A673 (cell line): Measurements from ENCODE around the gene KCNA2.

Experiments
- EZH2 ChIP-seq: fragments of 200-600 bp; sonication (generic); IDR thresholded peaks from 2 replicates; pipeline ENCODE4 v1.6.1; 2017; ENCODE audit warnings: borderline replicate concordance, low read depth, mild to moderate bottlenecking, mixed read lengths, antibody characterized with exemption, low read length; ENCODE audit not compliant: poor library complexity, severe bottlenecking
- TF ChIP-seq, protein P1 (sequence below): fragments of 300-800, 200-600 bp; sonication (generic); conservative IDR thresholded peaks from 2 replicates; pipeline ENCODE4 v1.5.1; 2017; ENCODE audit warnings: low read depth, mild to moderate bottlenecking, antibody characterized with exemption, low read length, moderate library complexity, mixed read lengths

DNA sequence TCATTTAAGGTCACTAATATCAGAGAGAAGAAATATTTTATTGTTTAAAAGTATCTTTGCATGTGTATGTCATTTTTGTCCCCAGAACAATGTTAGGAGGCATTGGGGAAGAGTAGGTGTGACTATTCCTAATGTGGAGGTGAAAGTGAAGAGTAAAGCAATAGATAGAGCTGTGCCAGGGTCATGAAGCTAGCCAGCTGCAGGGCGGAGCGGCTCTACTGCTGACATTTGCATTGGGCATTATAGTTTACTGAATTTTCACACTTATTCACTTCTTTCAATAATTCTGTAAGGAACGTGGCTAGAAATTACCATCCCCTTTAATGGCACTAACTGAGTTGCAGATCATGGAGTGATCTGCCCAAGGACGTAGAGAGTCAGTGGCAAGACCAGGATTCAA is 35.3 kb downstream of the KCNA2 start:
- TF ChIP-seq, protein P1, sequence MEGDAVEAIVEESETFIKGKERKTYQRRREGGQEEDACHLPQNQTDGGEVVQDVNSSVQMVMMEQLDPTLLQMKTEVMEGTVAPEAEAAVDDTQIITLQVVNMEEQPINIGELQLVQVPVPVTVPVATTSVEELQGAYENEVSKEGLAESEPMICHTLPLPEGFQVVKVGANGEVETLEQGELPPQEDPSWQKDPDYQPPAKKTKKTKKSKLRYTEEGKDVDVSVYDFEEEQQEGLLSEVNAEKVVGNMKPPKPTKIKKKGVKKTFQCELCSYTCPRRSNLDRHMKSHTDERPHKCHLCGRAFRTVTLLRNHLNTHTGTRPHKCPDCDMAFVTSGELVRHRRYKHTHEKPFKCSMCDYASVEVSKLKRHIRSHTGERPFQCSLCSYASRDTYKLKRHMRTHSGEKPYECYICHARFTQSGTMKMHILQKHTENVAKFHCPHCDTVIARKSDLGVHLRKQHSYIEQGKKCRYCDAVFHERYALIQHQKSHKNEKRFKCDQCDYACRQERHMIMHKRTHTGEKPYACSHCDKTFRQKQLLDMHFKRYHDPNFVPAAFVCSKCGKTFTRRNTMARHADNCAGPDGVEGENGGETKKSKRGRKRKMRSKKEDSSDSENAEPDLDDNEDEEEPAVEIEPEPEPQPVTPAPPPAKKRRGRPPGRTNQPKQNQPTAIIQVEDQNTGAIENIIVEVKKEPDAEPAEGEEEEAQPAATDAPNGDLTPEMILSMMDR, result no peak
- TF ChIP-seq EZH2, result no peak
